Breast epithelium (tissue), 3 donors: ENCODE measurements around the gene DAB2IP.

Source experiments
- POLR2A ChIP-seq: fragments of 450-650 bp; IDR thresholded peaks from one replicate; pipeline ENCODE4 v1.6.1; 2016; ENCODE audit warnings: antibody characterized with exemption, mild to moderate bottlenecking, moderate library complexity
- POLR2AphosphoS5 ChIP-seq, 3 donors: sonication (generic); formaldehyde crosslinking; IDR thresholded peaks; one replicate each; pipeline ENCODE4 v1.6.1; 2017; ENCODE audit warnings: antibody characterized with exemption in 3 of 3
- TF ChIP-seq, protein P1 (sequence below), 3 donors: fragments of 450-650 bp; IDR thresholded peaks; one replicate each; pipeline ENCODE4 v1.5.1; 2016 to 2017; ENCODE audit warnings: antibody characterized with exemption in 3 of 3, mild to moderate bottlenecking in 3 of 3, moderate library complexity in 3 of 3

DNA sequence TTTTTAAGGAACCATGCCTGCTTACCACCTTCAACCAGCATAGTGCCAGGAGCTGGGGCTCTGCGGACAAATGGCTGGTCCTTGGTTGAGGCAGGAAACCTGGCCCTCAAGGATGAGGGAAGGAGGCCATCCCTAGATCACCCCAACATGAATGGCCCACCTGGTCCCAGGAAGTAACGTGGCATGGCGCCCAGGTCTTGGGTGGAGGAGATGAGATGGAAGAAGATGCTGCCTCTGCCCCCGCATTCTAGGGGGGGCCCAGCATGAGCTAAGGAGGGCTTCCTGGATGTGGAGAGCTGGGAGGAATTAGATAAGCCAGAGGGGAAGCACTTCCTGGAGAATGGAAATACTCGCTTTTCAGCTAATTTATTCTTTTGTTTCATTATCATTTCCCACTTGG, 95.0 kb downstream of the DAB2IP start:
- TF ChIP-seq, protein P1, sequence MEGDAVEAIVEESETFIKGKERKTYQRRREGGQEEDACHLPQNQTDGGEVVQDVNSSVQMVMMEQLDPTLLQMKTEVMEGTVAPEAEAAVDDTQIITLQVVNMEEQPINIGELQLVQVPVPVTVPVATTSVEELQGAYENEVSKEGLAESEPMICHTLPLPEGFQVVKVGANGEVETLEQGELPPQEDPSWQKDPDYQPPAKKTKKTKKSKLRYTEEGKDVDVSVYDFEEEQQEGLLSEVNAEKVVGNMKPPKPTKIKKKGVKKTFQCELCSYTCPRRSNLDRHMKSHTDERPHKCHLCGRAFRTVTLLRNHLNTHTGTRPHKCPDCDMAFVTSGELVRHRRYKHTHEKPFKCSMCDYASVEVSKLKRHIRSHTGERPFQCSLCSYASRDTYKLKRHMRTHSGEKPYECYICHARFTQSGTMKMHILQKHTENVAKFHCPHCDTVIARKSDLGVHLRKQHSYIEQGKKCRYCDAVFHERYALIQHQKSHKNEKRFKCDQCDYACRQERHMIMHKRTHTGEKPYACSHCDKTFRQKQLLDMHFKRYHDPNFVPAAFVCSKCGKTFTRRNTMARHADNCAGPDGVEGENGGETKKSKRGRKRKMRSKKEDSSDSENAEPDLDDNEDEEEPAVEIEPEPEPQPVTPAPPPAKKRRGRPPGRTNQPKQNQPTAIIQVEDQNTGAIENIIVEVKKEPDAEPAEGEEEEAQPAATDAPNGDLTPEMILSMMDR (IDR thresholded peaks at IDR 0.05), result no peak
- TF ChIP-seq POLR2AphosphoS5 (IDR thresholded peaks at IDR 0.05) (no peak), POLR2A (no peak)
